Measurements from ENCODE around the gene GLI1. TPM values are rescaled to one million over a fixed set of nuclear protein-coding genes. Genes with fewer than 3 reads are reported as not detected.

Gene GLI1
- total and polyA plus RNA-seq, 4 donors, result 0.74 to 5.7 (median 2.1) TPM

DNA sequence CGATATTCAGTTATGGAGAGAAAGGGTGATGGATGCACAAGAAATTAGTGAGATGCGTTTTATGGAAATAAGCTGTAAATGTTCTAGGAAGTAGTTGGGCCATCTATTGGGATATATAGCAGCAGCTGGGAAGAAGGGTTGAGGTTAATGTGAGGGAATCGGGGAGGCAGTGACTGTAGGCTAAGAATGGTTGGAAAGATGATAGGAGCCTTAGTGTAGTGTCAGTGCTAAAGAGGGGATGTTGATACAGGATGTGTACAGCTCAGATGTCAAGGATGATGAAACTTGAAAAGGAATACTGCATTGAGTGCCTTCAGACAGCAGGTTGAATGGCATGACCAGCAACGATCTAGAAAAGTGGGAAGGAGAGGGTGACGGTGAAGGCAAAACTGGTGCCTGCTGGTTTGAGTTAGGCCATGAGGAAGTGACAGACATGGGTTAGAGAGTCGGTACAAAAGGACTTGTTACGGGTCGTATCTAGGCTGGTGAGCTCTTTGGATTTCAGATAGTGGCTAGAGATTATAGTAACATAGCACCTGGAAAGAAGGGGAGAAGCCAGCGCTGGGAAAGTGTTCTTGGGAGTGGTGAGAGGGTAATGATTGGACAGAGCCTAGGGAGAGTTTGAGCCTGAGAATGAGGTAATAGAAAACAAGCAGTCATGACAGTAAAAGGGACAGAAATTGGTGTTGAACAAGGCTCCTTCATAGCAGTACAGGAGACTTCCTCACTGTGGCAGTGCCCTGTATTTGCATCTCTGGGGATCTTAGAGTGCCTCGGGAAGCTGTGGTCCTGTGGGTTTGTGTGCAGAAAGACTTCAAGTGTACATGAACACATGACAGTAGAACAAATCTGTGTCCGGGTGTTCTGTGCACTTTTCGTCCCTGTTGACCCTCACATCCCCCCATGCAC, 37.9 kb downstream of the GLI1 start:
- DNase-seq (no peak), ATAC-seq (ENCODE audit: insufficient read depth, low FRiP score) (no peak)
- H3K4me1 ChIP-seq (ENCODE audit: control insufficient read depth in 5 of 5, insufficient read depth in 5 of 5, low read length in 5 of 5), result no peaks in the 10 kb centered on the region
- no peaks in the 10 kb centered on the region for H3K27me3 ChIP-seq (ENCODE audit: control insufficient read depth in 3 of 3, insufficient read depth in 3 of 3, low read length in 2 of 3)
- H3K4me3 ChIP-seq, result no peak overlapping the region
- no peak overlapping the region for H3K9ac ChIP-seq (ENCODE audit: insufficient read depth in 1 of 2, low read length in 2 of 2)
- TF ChIP-seq, protein P1, sequence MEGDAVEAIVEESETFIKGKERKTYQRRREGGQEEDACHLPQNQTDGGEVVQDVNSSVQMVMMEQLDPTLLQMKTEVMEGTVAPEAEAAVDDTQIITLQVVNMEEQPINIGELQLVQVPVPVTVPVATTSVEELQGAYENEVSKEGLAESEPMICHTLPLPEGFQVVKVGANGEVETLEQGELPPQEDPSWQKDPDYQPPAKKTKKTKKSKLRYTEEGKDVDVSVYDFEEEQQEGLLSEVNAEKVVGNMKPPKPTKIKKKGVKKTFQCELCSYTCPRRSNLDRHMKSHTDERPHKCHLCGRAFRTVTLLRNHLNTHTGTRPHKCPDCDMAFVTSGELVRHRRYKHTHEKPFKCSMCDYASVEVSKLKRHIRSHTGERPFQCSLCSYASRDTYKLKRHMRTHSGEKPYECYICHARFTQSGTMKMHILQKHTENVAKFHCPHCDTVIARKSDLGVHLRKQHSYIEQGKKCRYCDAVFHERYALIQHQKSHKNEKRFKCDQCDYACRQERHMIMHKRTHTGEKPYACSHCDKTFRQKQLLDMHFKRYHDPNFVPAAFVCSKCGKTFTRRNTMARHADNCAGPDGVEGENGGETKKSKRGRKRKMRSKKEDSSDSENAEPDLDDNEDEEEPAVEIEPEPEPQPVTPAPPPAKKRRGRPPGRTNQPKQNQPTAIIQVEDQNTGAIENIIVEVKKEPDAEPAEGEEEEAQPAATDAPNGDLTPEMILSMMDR (IDR thresholded peaks at IDR 0.05; ENCODE audit: control extremely low read depth, extremely low read depth), result no peak
- H3K27ac ChIP-seq (ENCODE audit: low read depth in 1 of 2, low read length in 1 of 2), result no peak overlapping the region
- H3K36me3 ChIP-seq (ENCODE audit: control insufficient read depth in 4 of 4, insufficient read depth in 4 of 4, low read length in 4 of 4), result peaks cover 21 to 47% (median 35%) of the 10 kb centered on the region in 4 donors
- WGBS, 2 donors, result 88 to 90% methylated on average over 12 of the region's 12 CpGs
- H3K9me3 ChIP-seq (ENCODE audit: control insufficient read depth in 4 of 4, insufficient read depth in 3 of 4, low read length in 3 of 4), result peaks cover 0 to 2% (median 0%) of the 10 kb centered on the region in 4 donors

DNA sequence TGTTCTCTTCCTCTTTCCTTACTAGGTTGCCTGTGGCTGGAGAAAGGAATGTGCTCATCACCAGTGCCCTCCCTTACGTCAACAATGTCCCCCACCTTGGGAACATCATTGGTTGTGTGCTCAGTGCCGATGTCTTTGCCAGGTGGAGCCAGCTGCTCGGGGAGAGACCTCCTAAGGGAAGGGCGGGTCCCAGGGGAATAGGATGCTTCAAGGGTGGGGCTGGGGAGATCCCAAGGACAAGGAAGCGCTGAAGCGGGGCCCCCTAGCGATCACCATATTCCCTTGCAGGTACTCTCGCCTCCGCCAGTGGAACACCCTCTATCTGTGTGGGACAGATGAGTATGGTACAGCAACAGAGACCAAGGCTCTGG, 38.5 kb downstream of the GLI1 start:
- WGBS, 2 donors, result 90 to 91% methylated on average over 9 of the region's 9 CpGs
- H3K36me3 ChIP-seq (ENCODE audit: control insufficient read depth in 4 of 4, insufficient read depth in 4 of 4, low read length in 4 of 4), result peaks cover 23 to 47% (median 32%) of the 10 kb centered on the region in 4 donors
- H3K27ac ChIP-seq (ENCODE audit: low read depth in 1 of 2, low read length in 1 of 2), result no peak overlapping the region
- no peak for ATAC-seq (ENCODE audit: insufficient read depth, low FRiP score)
- H3K9me3 ChIP-seq (ENCODE audit: control insufficient read depth in 4 of 4, insufficient read depth in 3 of 4, low read length in 3 of 4), result peaks cover 0 to 2% (median 0%) of the 10 kb centered on the region in 4 donors
- TF ChIP-seq, protein P1 (IDR thresholded peaks at IDR 0.05; ENCODE audit: control extremely low read depth, extremely low read depth), result no peak
- no peaks in the 10 kb centered on the region for H3K27me3 ChIP-seq (ENCODE audit: control insufficient read depth in 3 of 3, insufficient read depth in 3 of 3, low read length in 2 of 3)
- no peaks in the 10 kb centered on the region for H3K4me1 ChIP-seq (ENCODE audit: control insufficient read depth in 5 of 5, insufficient read depth in 5 of 5, low read length in 5 of 5)
- no peak for DNase-seq
- no peak overlapping the region for H3K4me3 ChIP-seq
- H3K9ac ChIP-seq (ENCODE audit: insufficient read depth in 1 of 2, low read length in 2 of 2), result no peak overlapping the region

DNA sequence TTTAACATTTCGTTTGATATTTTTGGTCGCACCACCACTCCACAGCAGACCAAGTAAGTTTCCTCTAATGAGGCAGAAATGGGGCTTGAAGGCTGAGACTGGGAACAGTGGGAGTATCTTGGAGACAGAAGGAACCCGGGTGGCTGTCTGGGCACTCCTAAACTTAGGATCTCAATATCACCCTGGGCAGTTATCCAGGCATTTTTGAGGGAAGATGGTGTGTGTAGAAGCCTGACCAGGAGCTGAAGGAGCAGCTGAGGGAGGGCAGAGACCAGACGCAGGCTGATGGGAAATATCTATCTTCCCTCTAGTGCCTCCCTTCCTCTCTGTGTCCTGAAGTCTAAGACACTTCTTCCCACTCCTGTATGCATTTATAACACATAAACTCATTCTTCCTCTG, 39.0 kb downstream of the GLI1 start:
- Histone ChIP-seq H3K4me3 (no peak overlapping the region), H3K36me3 (ENCODE audit: control insufficient read depth in 4 of 4, insufficient read depth in 4 of 4, low read length in 4 of 4) (peaks cover 23 to 50% (median 33%) of the 10 kb centered on the region in 4 donors), H3K9me3 (ENCODE audit: control insufficient read depth in 4 of 4, insufficient read depth in 3 of 4, low read length in 3 of 4) (peaks cover 0 to 2% (median 0%) of the 10 kb centered on the region in 4 donors), H3K9ac (ENCODE audit: insufficient read depth in 1 of 2, low read length in 2 of 2) (no peak overlapping the region), H3K4me1 (ENCODE audit: control insufficient read depth in 5 of 5, insufficient read depth in 5 of 5, low read length in 5 of 5) (no peaks in the 10 kb centered on the region), H3K27ac (ENCODE audit: low read depth in 1 of 2, low read length in 1 of 2) (no peak overlapping the region), H3K27me3 (ENCODE audit: control insufficient read depth in 3 of 3, insufficient read depth in 3 of 3, low read length in 2 of 3) (no peaks in the 10 kb centered on the region)
- ATAC-seq (ENCODE audit: insufficient read depth, low FRiP score), result no peak
- TF ChIP-seq, protein P1 (IDR thresholded peaks at IDR 0.05; ENCODE audit: control extremely low read depth, extremely low read depth), result no peak
- no peak for DNase-seq
- WGBS, 2 donors, result 92 to 95% methylated on average over 4 of the region's 4 CpGs
